Right forelimb (tissue), 1 donor: ENCODE data around the gene CTSH.
A peak's percentile ranks its signal among the peaks of the same experiment; 100 is the strongest.
"Not testable (repeated sequence)": the region's sequence is repeated elsewhere in the genome, so short reads cannot be mapped to it uniquely, and the experiment has no call there.

Experiments
- DNase-seq: peaks from one replicate; pipeline ENCODE4 v3.0.0-alpha.2; 2018

Gene CTSH

GRCh38 chr15:78938658-78939488, 6.0 kb downstream of the CTSH start:
- DNase-seq = no peak

DNA sequence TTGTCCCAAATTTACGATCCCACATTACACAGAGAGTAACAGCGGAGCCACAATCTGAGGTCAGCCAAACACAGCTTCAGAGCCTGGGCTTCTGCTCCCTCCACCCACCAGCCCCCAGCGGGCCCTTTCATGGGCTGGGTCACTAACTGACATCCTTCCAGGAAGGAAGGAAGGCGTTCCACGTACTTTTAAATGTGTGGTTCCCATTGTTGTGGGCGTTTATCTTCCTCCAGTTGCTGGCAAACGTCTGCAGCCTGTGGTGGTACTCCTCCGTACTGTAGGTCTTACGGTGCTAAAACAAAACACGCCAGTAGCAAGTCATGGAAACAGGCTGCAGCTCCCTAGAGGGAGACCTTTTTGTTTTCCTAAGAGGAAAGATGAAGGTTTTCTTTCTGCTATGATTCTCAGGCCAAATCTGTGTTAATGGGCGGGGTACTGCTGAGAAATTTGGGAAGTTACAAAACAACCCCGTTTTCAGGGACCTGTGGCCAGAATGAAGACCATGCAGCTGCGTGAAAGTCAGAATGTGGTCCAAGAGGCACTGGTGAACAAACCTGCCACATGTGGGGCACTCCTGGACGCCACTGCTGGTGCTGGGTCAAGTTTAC, 7.6 kb downstream of the CTSH start:
- DNase-seq = peak; percentile 55

- no peak for DNase-seq
Observed at GRCh38 chr15:78934655-78935023, 10.2 kb downstream of the CTSH start.

GRCh38 chr15:78933823-78934654, 10.8 kb downstream of the CTSH start:
- peak; percentile 82 for DNase-seq

GRCh38 chr15:78933187-78933822, 11.5 kb downstream of the CTSH start:
- no peak for DNase-seq

GRCh38 chr15:78932258-78932808, 12.5 kb downstream of the CTSH start:
- no peak for DNase-seq

- DNase-seq = no peak
Observed at GRCh38 chr15:78931439-78932257, 13.2 kb downstream of the CTSH start.

GRCh38 chr15:78930577-78931388, 14.1 kb downstream of the CTSH start:
- DNase-seq = no peak

DNA sequence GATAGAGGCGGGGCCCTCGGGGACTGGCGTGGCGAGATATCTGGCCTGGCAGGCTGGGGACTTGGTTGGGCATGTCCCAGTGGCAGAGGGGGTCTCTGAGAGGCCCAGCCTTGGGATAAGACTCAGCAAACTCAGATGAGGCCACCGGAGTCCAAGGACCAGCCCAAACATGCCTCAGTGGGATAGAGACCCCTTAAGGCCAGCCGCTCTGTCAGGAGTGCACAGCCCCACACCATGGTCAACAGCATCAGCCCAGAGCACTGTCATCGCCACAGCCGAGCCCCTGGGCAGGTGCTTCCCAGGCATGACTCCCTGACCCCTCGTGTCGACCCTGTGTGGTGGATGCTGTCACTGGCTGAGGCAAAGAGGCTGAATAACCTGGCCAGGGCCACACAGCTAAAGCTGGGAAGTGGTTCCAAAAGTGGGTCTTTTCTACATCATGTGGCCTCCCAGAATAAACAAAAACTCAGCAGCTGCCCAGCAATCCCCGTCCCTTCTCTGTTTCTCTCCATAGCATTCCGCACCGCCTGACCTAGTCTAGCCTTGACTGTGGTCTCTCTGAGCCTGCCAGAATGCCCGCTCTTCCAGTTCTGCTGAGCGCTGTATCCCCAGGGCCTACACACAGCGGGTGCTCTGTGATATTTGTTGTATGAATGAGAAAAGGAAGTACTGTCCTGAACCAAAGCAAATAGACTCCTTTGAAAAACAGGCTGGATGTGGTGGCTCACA, 15.1 kb downstream of the CTSH start:
- DNase-seq = no peak

- no peak for DNase-seq
Observed at GRCh38 chr15:78928616-78929093, 16.2 kb downstream of the CTSH start.

- not testable (repeated sequence) for DNase-seq
Observed at GRCh38 chr15:78928176-78928575, 16.7 kb downstream of the CTSH start.

- DNase-seq = no peak
Observed at GRCh38 chr15:78927077-78927790, 17.6 kb downstream of the CTSH start.

GRCh38 chr15:78925956-78926743, 18.7 kb downstream of the CTSH start:
- no peak for DNase-seq

DNA sequence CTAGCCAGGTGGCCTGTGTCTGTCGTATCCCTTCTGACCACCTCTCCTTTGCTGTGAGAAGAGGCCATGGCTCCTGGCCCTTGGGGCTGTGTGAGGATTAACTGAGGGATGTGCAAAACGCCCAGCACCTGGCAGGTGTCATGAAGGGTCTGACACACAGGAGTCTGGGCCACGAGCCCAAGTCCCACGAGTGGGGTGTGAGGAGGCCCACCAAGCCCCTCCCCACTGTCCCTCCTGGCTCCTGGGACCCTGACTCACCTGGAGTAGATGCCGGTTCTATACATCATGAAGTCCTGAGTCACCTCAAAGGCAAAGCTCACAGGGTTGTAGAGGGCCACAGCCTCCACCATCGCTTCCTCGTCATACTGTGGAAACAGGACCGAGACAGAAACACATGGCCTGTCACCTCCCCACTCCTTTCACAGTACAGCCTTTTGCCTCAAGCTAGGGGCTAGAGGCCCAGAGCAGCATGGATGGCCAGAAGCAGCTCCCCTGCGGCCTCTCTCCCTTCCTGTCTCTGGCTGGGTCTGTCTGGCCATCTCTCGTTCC, 19.7 kb downstream of the CTSH start:
- no peak for DNase-seq

DNA sequence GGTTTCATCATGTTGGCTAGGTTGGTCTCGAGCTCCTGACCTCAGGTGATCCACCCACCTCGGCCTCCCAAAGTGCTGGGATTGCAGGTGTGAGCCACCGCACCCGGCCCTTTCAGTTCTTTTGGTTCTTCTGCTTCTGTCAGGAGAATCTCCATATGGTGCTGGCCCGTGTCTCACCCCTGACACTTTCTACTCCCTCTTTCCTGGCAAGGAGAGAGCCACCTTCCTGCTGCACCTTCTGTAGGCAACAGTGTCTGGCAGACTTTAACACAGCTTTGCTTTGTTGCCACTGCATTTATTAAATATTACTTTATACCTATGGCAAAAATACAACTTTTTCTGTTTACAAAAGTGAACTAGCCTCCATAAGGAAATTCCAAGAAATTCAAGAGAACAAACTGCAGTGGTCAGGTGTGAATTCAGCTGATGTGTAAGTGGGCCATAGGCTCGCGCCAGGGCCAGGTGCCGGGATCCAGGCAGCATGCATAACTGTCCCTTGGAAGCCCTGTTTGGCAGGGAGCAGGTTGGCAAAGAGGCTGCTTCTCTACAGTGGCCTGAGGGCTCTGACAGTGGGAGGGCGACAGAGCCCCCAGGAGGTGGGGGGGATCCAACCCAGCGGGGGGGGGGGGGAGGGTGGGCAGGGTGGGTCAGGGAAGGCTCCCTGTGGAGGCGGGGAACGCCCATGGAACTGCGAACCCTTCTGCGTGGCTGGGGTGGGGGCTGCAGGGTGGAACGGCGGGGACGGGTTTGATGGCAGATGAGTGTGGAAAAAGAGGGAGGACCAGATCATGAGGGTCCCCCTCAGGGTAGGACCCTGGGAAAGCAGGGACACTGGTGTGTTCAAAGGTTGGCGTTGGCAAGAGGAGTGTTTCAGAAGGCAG, 21.1 kb downstream of the CTSH start:
- DNase-seq = no peak

- DNase-seq = no peak
Observed at GRCh38 chr15:78923015-78923414, 21.8 kb downstream of the CTSH start.

DNA sequence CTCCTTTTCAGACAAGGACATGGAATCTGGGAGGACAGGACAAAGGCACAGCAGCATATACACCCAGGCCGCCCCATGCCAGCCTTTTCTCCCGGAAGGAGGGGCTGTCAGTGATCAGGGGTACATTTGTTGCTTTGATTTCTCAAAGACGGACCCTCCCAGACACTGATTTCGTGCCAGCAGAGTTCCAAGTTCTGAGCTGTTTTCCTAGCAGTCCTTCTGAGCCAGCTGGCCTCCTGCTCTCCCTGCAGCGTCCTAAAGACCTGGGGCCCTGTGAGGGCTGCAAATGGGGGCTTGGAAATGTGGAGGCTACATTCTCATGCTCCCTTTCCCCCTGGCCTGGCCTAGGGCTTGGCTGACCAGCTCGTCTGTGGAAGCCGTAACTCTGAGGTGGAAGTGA, 22.3 kb downstream of the CTSH start:
- DNase-seq = peak; percentile 76
